DND-41 (cell line): ENCODE results near the gene MRPS10.
"Not testable (repeated sequence)": the region's sequence is repeated elsewhere in the genome, so short reads cannot be mapped to it uniquely, and the experiment has no call there.

ENCODE experiments used
- ATAC-seq: fragments of 200-7000 bp; cut with Tn5 transposase; 3 replicates; pipeline ENCODE4 v1.9.1; 2021; ENCODE audit warnings: low read depth; ENCODE audit not compliant: insufficient read depth
- DNase-seq: peaks from one replicate; pipeline ENCODE4 v3.0.0-alpha.2; 2020
- H2AFZ ChIP-seq: 2 replicates; pipeline ENCODE4 v1.6.0; 2012; ENCODE audit warnings: low read depth, low read length
- H3K27ac ChIP-seq: 2 replicates; pipeline ENCODE4 v1.5.1; 2012; ENCODE audit warnings: low read length, inconsistent platforms
- H3K27me3 ChIP-seq: fragments of 200-600 bp; sonication (generic); 2 replicates; pipeline ENCODE4 v1.6.0; 2012; ENCODE audit warnings: low read length, mild to moderate bottlenecking, inconsistent platforms; ENCODE audit not compliant: insufficient read depth, poor library complexity
- H3K36me3 ChIP-seq: 2 replicates; pipeline ENCODE4 v1.5.1; 2012; ENCODE audit warnings: low read length, inconsistent platforms; ENCODE audit not compliant: insufficient read depth
- H3K4me1 ChIP-seq: 2 replicates; pipeline ENCODE4 v1.5.1; 2012; ENCODE audit warnings: mild to moderate bottlenecking, low read length; ENCODE audit not compliant: insufficient read depth
- H3K4me2 ChIP-seq: 2 replicates; pipeline ENCODE4 v1.6.0; 2012; ENCODE audit warnings: mild to moderate bottlenecking, moderate library complexity, low read length, inconsistent platforms; ENCODE audit not compliant: insufficient read depth
- H3K4me3 ChIP-seq, 2 experiments: fragments of 200-600 bp in 1 of 2; shearing (Covaris generic) in 1 of 2; 2 replicates each; pipeline ENCODE4 v1.5.1; 2012 to 2016; ENCODE audit warnings: inconsistent platforms in 2 of 2, low read length in 2 of 2, mild to moderate bottlenecking in 2 of 2, low read depth in 1 of 2, moderate library complexity in 1 of 2
- H3K79me2 ChIP-seq: 2 replicates; pipeline ENCODE4 v1.6.0; 2012; ENCODE audit warnings: low read length, inconsistent platforms; ENCODE audit not compliant: insufficient read depth
- H3K9ac ChIP-seq: 2 replicates; pipeline ENCODE4 v1.6.0; 2012; ENCODE audit warnings: low read depth, mild to moderate bottlenecking, inconsistent platforms, low read length, moderate library complexity
- H3K9me3 ChIP-seq: 2 replicates; pipeline ENCODE4 v1.5.1; 2012; ENCODE audit warnings: low read length, moderate library complexity, mild to moderate bottlenecking, inconsistent platforms; ENCODE audit not compliant: insufficient read depth, severe bottlenecking
- H4K20me1 ChIP-seq: 2 replicates; pipeline ENCODE4 v1.6.0; 2012; ENCODE audit warnings: low read length; ENCODE audit not compliant: insufficient read depth
- EZH2 ChIP-seq: IDR thresholded peaks from 3 replicates; pipeline ENCODE4 v1.6.1; 2012; ENCODE audit warnings: borderline replicate concordance, low read depth, mild to moderate bottlenecking, moderate library complexity, low read length, inconsistent platforms; ENCODE audit not compliant: severe bottlenecking
- TF ChIP-seq, protein P1 (sequence below): IDR thresholded peaks from 2 replicates; pipeline ENCODE4 v1.5.1; 2012; ENCODE audit warnings: borderline replicate concordance, low read length, moderate library complexity, mild to moderate bottlenecking; ENCODE audit not compliant: poor library complexity, severe bottlenecking; ENCODE audit errors: extremely low read depth

MRPS10 gene

DNA sequence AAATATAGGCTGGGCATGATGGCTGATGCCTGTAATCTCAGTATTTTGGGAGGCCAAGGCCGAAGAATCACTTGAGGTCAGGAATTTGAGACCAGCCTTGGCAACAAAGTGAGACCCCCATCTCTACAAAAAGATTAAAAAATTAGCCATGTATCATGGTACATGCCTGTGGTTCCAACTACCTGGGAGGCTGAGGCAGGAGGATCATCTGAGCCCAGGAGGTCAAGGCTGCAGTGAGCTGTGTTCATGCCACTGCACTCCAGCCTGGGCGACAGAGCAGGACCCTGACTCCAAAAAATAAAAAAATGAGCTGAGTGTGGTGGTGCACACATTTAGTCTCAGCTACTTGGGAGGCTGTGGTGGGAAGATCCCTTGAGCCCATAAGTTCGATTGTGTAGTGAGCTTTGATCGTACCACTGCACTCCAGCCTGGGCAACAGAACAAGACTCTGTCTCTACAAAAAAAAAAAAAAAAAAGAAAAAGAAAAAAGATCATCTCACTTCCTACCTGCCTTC is 12.8 kb downstream of the MRPS10 start:
- no peak for ATAC-seq
- H3K79me2 ChIP-seq = no peaks in the 10 kb centered on the region
- no peak overlapping the region for H3K9ac ChIP-seq
- DNase-seq = no peak
- H3K27ac ChIP-seq = no peak overlapping the region
- H2AFZ ChIP-seq = no peak overlapping the region
- H3K4me2 ChIP-seq = no peak overlapping the region
- no peaks in the 10 kb centered on the region for H3K27me3 ChIP-seq
- no peak overlapping the region for H3K4me3 ChIP-seq
- no peaks in the 10 kb centered on the region for H4K20me1 ChIP-seq
- no peaks in the 10 kb centered on the region for H3K9me3 ChIP-seq
- no peak for TF ChIP-seq EZH2
- TF ChIP-seq, protein P1, sequence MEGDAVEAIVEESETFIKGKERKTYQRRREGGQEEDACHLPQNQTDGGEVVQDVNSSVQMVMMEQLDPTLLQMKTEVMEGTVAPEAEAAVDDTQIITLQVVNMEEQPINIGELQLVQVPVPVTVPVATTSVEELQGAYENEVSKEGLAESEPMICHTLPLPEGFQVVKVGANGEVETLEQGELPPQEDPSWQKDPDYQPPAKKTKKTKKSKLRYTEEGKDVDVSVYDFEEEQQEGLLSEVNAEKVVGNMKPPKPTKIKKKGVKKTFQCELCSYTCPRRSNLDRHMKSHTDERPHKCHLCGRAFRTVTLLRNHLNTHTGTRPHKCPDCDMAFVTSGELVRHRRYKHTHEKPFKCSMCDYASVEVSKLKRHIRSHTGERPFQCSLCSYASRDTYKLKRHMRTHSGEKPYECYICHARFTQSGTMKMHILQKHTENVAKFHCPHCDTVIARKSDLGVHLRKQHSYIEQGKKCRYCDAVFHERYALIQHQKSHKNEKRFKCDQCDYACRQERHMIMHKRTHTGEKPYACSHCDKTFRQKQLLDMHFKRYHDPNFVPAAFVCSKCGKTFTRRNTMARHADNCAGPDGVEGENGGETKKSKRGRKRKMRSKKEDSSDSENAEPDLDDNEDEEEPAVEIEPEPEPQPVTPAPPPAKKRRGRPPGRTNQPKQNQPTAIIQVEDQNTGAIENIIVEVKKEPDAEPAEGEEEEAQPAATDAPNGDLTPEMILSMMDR = no peak
- peaks cover 41% of the 10 kb centered on the region for H3K36me3 ChIP-seq
- H3K4me1 ChIP-seq = no peaks in the 10 kb centered on the region

DNA sequence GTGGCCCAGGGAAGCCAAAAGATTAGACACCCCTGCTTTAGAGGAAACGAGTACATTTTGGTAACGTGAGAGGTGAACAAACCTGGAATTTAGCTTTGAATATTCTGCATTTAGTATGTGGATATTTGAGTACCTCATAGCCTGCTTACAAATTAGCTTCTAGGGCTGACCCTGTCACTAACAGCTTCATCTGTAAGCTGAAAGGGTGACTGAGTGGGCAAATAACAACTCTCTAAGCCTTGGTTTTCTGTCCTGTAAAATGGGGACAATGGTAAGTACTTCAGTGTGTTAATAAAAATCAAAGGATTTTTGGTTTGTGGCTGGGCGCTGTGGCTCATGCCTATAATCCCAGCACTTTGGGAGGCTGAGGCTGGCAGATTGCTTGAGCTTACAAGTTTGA is 14.5 kb downstream of the MRPS10 start:
- Histone ChIP-seq H3K9me3 (no peaks in the 10 kb centered on the region), H3K4me3 (no peak overlapping the region), H4K20me1 (no peaks in the 10 kb centered on the region), H3K9ac (no peak overlapping the region), H3K27ac (no peak overlapping the region), H3K36me3 (peaks cover 29% of the 10 kb centered on the region; the same call in 1 of the 2 replicates), H3K4me2 (no peak overlapping the region), H2AFZ (no peak overlapping the region), H3K27me3 (no peaks in the 10 kb centered on the region), H3K79me2 (no peaks in the 10 kb centered on the region), H3K4me1 (no peaks in the 10 kb centered on the region)
- DNase-seq (no peak), ATAC-seq (no peak)
- no peak for TF ChIP-seq EZH2
- TF ChIP-seq, protein P1 = no peak

DNA sequence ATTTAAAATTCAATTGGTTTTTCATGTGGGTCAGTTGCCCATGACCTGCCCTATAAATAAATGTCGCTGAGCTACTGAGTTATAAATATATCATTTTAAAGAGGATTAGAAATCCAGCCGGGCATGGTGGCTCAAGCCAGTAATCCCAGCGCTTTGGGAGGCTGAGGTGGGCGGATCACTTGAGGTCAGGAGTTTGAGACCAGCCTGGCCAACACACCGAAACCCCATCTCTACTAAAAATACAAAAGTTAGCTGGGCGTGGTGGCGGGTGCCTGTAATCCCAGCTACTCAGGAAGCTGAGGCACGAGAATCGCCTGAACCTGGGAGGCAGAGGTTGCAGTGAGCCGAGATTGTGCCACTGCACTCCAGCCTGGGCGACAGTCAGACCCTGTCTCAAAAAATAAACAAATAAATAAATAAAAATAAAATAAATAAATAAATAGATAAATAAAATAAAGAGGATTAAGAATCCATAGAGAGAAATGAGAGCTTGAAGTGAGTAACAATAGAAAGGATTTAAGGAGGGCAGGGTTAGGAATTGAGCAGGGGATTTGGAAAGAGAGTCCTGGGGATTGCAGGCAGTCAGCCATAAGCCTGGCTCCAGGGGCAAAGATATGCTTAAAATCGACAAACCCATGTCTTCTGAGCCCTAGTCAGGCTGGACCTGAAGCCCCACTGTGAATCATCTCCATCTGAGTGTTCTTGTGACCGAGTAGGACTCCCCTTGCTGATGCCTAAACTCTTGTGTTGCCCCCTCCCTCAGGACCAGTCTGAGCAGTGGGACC is 15.3 kb downstream of the MRPS10 start:
- DNase-seq, H3K27ac ChIP-seq, H2AFZ ChIP-seq: not testable (repeated sequence)

DNA sequence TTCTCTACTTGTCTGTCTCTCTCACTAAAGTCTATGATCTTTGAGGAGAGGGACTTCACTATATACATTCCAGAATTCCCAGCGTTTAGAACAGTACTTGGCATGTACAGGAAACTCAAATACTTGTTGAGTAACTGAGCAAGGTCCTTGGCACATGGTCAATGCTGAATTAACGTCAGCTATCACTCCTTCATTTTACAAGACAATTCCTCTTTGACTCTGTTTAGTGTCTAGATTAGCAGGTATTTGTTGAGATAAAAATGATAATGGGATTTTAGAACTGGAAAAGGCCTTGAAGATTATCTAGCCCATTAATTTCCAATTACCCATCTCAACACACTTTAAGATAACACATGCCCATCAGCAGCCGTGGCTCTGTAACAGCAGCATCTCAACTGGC is 16.3 kb downstream of the MRPS10 start:
- DNase-seq (no peak), ATAC-seq (no peak)
- Histone ChIP-seq H3K4me3 (no peak overlapping the region), H3K27ac (no peak overlapping the region), H2AFZ (no peak overlapping the region), H3K4me2 (no peak overlapping the region), H3K4me1 (no peaks in the 10 kb centered on the region), H4K20me1 (no peaks in the 10 kb centered on the region), H3K79me2 (no peaks in the 10 kb centered on the region), H3K36me3 (peaks cover 14% of the 10 kb centered on the region; the same call in 1 of the 2 replicates), H3K9me3 (no peaks in the 10 kb centered on the region), H3K27me3 (no peaks in the 10 kb centered on the region), H3K9ac (no peak overlapping the region)
- TF ChIP-seq, protein P1 = no peak

More for the DNA sequence above, 15.3 kb downstream of the MRPS10 start:
- H4K20me1 ChIP-seq, ATAC-seq, H3K9ac ChIP-seq, H3K4me3 ChIP-seq, H3K9me3 ChIP-seq, H3K27me3 ChIP-seq, H3K4me1 ChIP-seq, H3K4me2 ChIP-seq, H3K79me2 ChIP-seq: not testable (repeated sequence)
- peaks cover 23% of the 10 kb centered on the region; the same call in 1 of the 2 replicates for H3K36me3 ChIP-seq
